Mucosa of descending colon (tissue), 3 donors: Measurements from ENCODE around the gene LDLRAD4. TPM values are rescaled to one million over a fixed set of nuclear protein-coding genes. Genes with fewer than 3 reads are reported as not detected.

ENCODE experiments used
- ATAC-seq: fragments of 200-7000 bp; cut with Tn5 transposase; one replicate; pipeline ENCODE4 v1.9.1; 2020; ENCODE audit warnings: mild to moderate bottlenecking, moderate library complexity
- DNase-seq, 3 donors: peaks; one replicate each; pipeline ENCODE4 v3.0.0-alpha.2; 2020
- H3K36me3 ChIP-seq: fragments of 200-600 bp; one replicate; pipeline ENCODE4 v1.8.0; 2021; ENCODE audit warnings: low read depth, mild to moderate bottlenecking
- H3K4me1 ChIP-seq: fragments of 200-600 bp; one replicate; pipeline ENCODE4 v1.8.0; 2021; ENCODE audit warnings: low read depth, mild to moderate bottlenecking
- H3K4me3 ChIP-seq: fragments of 200-600 bp; one replicate; pipeline ENCODE4 v1.8.0; 2021; ENCODE audit warnings: mild to moderate bottlenecking
- H3K9me3 ChIP-seq: fragments of 200-600 bp; one replicate; pipeline ENCODE4 v1.8.0; 2021; ENCODE audit warnings: mild to moderate bottlenecking
- intact Hi-C, 2 donors: fragments of 100-400 bp; cut with DNase I in 1 of 2; cut with micrococcal nuclease in 1 of 2; formaldehyde crosslinking; loops; one replicate each; pipeline versions ENCODE4 v1.11.0 to v1.11.1; 2022; cut with DNase I, micrococcal nuclease
- total RNA-seq, 3 donors: library from RNA; stranded (reverse); fragmentation: NEBNext Ultra II Directional in 2 of 3; extraction: Animal tissue kit (Norgen Biotek cat#: 25700) in 2 of 3; gene quantifications; one replicate each; pipeline versions ENCODE4 v1.2.1 to v1.2.4, GENCODE V29; 2021 to 2023
- TF ChIP-seq, protein P1 (sequence below): fragments of 200-600 bp; IDR thresholded peaks from one replicate; pipeline ENCODE4 v1.8.0; 2022; ENCODE audit warnings: antibody characterized with exemption, mild to moderate bottlenecking
- donor health status: DM: no; HTN: no; CAD: no; lungs with moderate emphysema.
- donor health status: DM: no; HTN: no; CAD: no.
- donor health status: DM: no; HTN: yes; CAD: no.

The LDLRAD4 gene
- total RNA-seq, 3 donors from 2014 or later: 36.8 to 41.0 (median 37.4) TPM

DNA sequence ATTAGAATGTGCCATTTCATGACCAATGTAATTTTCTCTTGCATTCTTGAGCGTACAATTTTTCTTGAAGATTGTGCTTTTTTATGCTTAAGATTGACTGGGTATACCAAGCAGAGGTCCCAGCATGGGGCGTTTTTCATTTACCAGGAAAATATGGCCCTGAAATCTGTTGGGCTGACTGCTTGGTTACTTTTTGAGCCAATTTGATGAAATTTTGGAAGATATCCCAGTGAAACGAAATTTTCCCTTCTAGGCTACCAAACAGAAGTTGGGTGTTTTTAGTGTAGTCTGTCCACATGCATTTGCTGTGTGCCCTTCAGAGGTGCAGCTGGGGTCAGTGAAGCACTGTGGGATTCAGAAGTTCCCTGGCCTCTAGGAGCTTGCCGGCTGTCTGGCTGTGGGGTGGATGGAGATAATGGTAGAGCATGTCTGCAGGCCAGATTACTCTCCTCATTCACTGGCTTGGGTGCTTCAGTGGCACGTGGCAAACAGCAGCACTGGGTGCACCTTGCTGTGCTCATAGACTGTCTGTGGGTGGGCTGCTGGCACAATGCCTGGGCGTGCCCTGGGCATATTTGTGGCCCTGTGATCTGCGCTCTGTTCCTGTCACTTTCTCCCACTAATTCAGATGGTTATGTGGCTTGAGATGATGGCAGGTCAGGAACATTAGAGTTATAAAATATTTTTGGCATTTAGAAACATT is 73.3 kb downstream of the LDLRAD4 start:
- DNase-seq (no peak), ATAC-seq (no peak)
- TF ChIP-seq, protein P1, sequence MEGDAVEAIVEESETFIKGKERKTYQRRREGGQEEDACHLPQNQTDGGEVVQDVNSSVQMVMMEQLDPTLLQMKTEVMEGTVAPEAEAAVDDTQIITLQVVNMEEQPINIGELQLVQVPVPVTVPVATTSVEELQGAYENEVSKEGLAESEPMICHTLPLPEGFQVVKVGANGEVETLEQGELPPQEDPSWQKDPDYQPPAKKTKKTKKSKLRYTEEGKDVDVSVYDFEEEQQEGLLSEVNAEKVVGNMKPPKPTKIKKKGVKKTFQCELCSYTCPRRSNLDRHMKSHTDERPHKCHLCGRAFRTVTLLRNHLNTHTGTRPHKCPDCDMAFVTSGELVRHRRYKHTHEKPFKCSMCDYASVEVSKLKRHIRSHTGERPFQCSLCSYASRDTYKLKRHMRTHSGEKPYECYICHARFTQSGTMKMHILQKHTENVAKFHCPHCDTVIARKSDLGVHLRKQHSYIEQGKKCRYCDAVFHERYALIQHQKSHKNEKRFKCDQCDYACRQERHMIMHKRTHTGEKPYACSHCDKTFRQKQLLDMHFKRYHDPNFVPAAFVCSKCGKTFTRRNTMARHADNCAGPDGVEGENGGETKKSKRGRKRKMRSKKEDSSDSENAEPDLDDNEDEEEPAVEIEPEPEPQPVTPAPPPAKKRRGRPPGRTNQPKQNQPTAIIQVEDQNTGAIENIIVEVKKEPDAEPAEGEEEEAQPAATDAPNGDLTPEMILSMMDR: no peak
- intact Hi-C loops: no loop called here
- no peaks in the 10 kb centered on the region for H3K36me3 ChIP-seq
- H3K9me3 ChIP-seq: no peaks in the 10 kb centered on the region
- no peak overlapping the region for H3K4me3 ChIP-seq
- H3K4me1 ChIP-seq: no peaks in the 10 kb centered on the region

DNA sequence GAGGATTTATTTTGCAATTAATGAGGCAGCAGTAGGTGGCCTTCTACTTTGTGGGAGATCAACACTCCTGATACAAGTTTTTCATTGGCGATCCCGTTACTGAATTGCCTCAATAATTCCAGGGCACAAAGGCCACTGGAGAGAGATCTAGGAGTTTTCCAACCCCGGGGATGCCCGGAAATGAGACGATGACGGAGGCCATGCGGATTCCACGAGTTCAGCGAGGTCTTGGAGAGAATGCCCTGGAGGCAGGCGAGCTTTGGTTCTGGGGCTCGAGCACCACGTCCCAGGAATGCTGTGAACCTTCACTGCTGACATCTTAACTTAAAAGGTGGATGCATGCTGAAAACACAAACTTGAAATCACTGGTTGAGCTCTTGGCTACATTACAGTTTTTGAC is 74.2 kb downstream of the LDLRAD4 start:
- H3K9me3 ChIP-seq: no peaks in the 10 kb centered on the region
- no peaks in the 10 kb centered on the region for H3K4me1 ChIP-seq
- no peak overlapping the region for H3K4me3 ChIP-seq
- no peak for ATAC-seq
- H3K36me3 ChIP-seq: no peaks in the 10 kb centered on the region
- TF ChIP-seq, protein P1: no peak
- intact Hi-C loops: no loop called here
- no peak for DNase-seq

DNA sequence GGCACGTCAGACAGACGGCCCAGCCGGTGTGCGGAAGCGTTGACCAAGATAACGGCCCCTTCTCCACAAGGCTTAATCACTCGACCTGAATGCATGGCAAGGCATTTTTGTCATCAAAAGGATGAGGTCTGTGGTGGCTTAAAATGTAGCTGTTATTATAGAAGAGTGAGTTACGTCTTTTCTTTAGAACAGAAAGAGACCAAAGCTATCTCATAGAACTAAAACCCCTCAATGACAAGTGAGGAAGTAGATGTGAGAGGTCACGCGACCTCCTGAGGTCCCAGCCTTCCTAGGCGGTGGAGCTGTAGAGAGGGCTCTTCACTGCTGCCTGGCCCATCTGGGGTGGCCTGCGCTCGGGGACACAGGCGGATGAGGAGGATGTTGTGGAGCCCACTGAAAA is 75.7 kb downstream of the LDLRAD4 start:
- H3K4me3 ChIP-seq: no peak overlapping the region
- TF ChIP-seq, protein P1: no peak
- DNase-seq: no peak
- ATAC-seq: no peak
- H3K4me1 ChIP-seq: no peaks in the 10 kb centered on the region
- no peaks in the 10 kb centered on the region for H3K9me3 ChIP-seq
- no peaks in the 10 kb centered on the region for H3K36me3 ChIP-seq
- intact Hi-C loops: no loop called here

DNA sequence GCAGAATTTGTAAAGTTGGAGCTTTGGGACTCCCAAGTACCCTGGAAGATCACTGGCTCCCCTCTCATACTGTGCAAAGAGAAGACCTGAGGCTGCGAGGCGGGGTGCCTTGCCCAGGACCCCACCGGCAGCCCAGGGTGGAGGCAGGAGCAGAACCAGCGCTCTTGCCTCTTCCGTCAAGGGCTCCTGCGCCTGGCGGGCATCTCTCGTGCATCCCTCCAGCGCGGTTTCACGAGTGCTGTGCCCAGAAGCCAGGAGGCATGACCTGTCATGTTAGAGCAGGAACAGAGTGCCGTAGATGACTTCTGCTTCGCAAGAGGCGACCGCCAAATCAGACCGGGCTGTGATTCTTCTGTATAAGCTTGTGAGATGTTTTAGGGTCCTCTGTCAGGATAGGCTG is 77.3 kb downstream of the LDLRAD4 start:
- Histone ChIP-seq H3K4me1 (no peaks in the 10 kb centered on the region), H3K4me3 (no peak overlapping the region), H3K36me3 (no peaks in the 10 kb centered on the region), H3K9me3 (no peaks in the 10 kb centered on the region)
- DNase-seq (no peak), ATAC-seq (no peak)
- intact Hi-C loops: no loop called here
- TF ChIP-seq, protein P1: no peak

DNA sequence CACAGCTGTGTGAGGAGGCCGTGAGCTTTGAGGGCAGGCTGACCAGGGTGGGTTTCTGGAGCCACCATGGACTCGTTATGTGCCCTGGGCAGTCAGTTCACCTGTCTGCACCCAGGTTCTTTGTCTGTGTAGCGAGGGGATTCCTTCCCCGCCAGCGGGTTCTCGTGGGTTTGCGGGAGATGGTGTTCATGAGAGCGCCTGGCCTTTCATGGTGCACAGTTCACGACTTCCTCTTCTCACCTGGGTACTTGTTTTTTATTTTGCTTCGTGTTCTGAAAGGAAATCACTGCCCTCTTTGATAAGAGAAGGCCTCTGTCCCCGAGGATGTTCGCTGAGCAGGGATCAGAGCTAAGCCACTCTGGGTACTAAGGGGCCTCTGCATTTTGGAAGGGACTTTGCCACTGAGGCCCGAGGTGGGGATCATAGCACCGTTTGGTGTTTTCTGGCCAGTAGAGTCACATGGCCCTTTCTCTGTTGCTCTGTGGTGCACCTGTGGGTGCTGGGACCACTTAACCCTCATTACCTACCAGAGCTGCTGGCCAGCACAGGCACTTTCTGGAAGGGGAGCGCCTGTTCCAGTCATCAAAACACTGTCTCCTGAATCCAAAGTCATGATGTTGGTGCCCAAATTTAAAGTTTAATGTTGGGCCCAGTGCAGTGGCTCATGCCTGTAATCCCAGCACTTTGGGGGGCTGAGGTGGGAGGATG is 78.5 kb downstream of the LDLRAD4 start:
- Histone ChIP-seq H3K9me3 (no peaks in the 10 kb centered on the region), H3K4me1 (no peaks in the 10 kb centered on the region), H3K4me3 (no peak overlapping the region), H3K36me3 (no peaks in the 10 kb centered on the region)
- ATAC-seq (no peak), DNase-seq (no peak)
- TF ChIP-seq, protein P1: no peak
- intact Hi-C loops: no loop called here
